MM.1S (cell line): ENCODE measurements around the gene OGDHL.

Source experiments
- EZH2 ChIP-seq: fragments of 300-600 bp; sonication (generic); optimal IDR thresholded peaks from 2 replicates; pipeline ENCODE3; 2017; ENCODE audit warnings: low read depth, mild to moderate bottlenecking, antibody characterized with exemption, low read length, mixed read lengths
- EZH2phosphoT487 ChIP-seq: fragments of 300-600 bp; sonication (generic); IDR thresholded peaks from 2 replicates; pipeline ENCODE4 v1.6.1; 2018; ENCODE audit warnings: antibody characterized with exemption, low read length
- TF ChIP-seq, protein P1 (sequence below): fragments of 300-600 bp; sonication (generic); IDR thresholded peaks from 2 replicates; pipeline ENCODE4 v1.5.1; 2016; ENCODE audit warnings: antibody characterized with exemption, low read length, mixed read lengths

- TF ChIP-seq, protein P1, sequence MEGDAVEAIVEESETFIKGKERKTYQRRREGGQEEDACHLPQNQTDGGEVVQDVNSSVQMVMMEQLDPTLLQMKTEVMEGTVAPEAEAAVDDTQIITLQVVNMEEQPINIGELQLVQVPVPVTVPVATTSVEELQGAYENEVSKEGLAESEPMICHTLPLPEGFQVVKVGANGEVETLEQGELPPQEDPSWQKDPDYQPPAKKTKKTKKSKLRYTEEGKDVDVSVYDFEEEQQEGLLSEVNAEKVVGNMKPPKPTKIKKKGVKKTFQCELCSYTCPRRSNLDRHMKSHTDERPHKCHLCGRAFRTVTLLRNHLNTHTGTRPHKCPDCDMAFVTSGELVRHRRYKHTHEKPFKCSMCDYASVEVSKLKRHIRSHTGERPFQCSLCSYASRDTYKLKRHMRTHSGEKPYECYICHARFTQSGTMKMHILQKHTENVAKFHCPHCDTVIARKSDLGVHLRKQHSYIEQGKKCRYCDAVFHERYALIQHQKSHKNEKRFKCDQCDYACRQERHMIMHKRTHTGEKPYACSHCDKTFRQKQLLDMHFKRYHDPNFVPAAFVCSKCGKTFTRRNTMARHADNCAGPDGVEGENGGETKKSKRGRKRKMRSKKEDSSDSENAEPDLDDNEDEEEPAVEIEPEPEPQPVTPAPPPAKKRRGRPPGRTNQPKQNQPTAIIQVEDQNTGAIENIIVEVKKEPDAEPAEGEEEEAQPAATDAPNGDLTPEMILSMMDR: no peak
- TF ChIP-seq EZH2 (no peak), EZH2phosphoT487 (no peak)
Observed at GRCh38 chr10:49738616-49739360, 23.3 kb downstream of the OGDHL start.
